ENCODE measurements around the gene MBNL1.
A peak's percentile ranks its signal among the peaks of the same experiment; 100 is the strongest.

MBNL1 gene

GRCh38 chr3:152471814-152472671 is 203.3 kb downstream of the MBNL1 start:
- H3K4me3 ChIP-seq (ENCODE audit: low read depth, low read length) = peak overlapping the region; percentile 23; the same call in 1 of the 2 replicates
- peak; percentile 47 for DNase-seq (ENCODE audit: low read depth)
- TF ChIP-seq CTCF (IDR thresholded peaks at IDR 0.05; ENCODE audit: low read depth, low read length, missing control alignments) = peak; percentile 64

- no peak for TF ChIP-seq CTCF (IDR thresholded peaks at IDR 0.05; ENCODE audit: low read depth, low read length, missing control alignments)
- H3K4me3 ChIP-seq (ENCODE audit: low read depth, low read length) = no peak overlapping the region
- DNase-seq (ENCODE audit: low read depth) = no peak
Observed at GRCh38 chr3:152472672-152472954, 203.9 kb downstream of the MBNL1 start.

- TF ChIP-seq CTCF (IDR thresholded peaks at IDR 0.05; ENCODE audit: low read depth, low read length, missing control alignments) = peak; percentile 56
- H3K4me3 ChIP-seq (ENCODE audit: low read depth, low read length) = no peak overlapping the region
- peak; percentile 72 for DNase-seq (ENCODE audit: low read depth)
Observed at GRCh38 chr3:152474585-152474984, 205.9 kb downstream of the MBNL1 start.

GRCh38 chr3:152477422-152477821 is 208.7 kb downstream of the MBNL1 start:
- no peak for TF ChIP-seq CTCF (IDR thresholded peaks at IDR 0.05; ENCODE audit: low read depth, low read length, missing control alignments)
- no peak for DNase-seq (ENCODE audit: low read depth)
- H3K4me3 ChIP-seq (ENCODE audit: low read depth, low read length) = no peak overlapping the region

- no peak for TF ChIP-seq CTCF (IDR thresholded peaks at IDR 0.05; ENCODE audit: low read depth, low read length, missing control alignments)
- no peak overlapping the region; the same call in 1 of the 2 replicates for H3K4me3 ChIP-seq (ENCODE audit: low read depth, low read length)
- peak; percentile 72 for DNase-seq (ENCODE audit: low read depth)
Observed at GRCh38 chr3:152480282-152480953, 211.7 kb downstream of the MBNL1 start.

GRCh38 chr3:152486364-152486763 is 217.6 kb downstream of the MBNL1 start:
- no peak for DNase-seq (ENCODE audit: low read depth)
- H3K4me3 ChIP-seq (ENCODE audit: low read depth, low read length) = no peak overlapping the region
- no peak for TF ChIP-seq CTCF (IDR thresholded peaks at IDR 0.05; ENCODE audit: low read depth, low read length, missing control alignments)

Data from GM12864 (cell line).